SH-SY5Y (cell line): Measurements from ENCODE around the gene ELAVL3.

ENCODE experiments used
- GATA2 ChIP-seq: IDR thresholded peaks from 2 replicates; pipeline ENCODE4 v1.6.1; 2011; ENCODE audit warnings: mild to moderate bottlenecking, low read depth, low read length
- GATA3 ChIP-seq: IDR thresholded peaks from 2 replicates; pipeline ENCODE4 v1.6.1; 2011; ENCODE audit warnings: low read depth, mild to moderate bottlenecking, low read length, moderate library complexity

ELAVL3 gene

DNA sequence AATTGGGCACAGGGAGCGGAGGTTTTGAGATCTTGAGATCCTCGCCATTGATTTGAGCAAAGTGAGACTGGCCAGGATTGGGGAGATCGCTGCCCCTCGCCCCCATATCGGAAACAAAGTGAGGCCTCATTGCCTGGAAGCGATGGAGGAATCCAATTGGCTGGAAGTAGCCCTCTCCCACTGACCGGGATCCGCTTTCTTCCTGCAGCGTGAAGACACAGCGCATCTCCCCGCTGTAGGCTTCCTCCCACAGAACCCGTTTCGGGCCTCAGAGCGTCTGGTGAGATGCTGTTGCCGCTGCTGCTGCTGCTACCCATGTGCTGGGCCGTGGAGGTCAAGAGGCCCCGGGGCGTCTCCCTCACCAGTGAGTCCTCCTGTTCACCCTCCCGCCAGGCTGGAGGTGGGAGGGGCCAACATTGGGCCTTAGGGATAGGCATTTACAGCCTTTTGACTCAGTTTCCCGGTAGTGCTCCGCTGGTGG is 45.0 kb downstream of the ELAVL3 start:
- no peak for TF ChIP-seq GATA2
- no peak for TF ChIP-seq GATA3

DNA sequence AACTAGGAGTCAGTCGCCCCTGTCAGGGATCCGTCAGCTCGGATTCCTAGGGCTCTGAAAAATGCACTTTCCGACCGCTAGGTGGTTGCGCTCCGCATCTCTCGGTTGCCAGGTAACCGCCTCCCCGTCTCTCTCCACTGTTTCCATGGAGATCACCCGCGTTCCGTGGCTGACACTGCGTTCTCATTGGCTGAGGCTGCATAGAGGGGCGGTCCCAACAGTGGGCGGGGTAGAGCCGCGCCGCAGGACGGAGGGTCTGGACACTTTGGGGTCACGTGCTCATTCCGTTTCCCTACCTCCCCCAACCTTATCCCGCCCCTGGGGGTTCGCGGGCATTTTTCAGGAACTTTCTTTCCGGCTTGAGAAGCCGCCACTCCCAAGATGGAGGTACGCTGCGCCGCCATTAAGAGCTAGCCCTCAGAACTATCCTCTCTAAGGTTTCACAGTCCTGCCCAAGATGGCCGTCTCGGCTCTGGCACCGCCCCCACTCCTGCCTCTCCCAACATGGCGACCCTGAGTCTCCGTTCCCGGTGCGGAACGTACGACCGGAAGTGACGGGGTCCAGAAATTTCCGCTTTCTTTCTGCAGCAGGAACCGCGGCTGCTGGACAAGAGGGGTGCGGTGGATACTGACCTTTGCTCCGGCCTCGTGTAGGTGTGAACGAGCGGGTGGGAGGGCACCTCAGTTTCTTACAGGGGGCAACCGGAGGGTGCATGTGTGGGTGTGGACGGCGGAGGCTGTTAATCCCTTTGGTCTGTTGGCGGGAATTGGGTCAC is 45.6 kb downstream of the ELAVL3 start, which contains the start of the genes ODAD3 and PRKCSH:
Gene ODAD3, minus strand, starts transcription at position 65 of the 776 bp plus-strand sequence. CDS start 105 bp downstream, outside the sequence.
Gene PRKCSH, plus strand, starts transcription at position 579 of the 776 bp plus-strand sequence. CDS start 483 bp downstream, outside the sequence.
- TF ChIP-seq GATA2 (no peak), GATA3 (no peak)

DNA sequence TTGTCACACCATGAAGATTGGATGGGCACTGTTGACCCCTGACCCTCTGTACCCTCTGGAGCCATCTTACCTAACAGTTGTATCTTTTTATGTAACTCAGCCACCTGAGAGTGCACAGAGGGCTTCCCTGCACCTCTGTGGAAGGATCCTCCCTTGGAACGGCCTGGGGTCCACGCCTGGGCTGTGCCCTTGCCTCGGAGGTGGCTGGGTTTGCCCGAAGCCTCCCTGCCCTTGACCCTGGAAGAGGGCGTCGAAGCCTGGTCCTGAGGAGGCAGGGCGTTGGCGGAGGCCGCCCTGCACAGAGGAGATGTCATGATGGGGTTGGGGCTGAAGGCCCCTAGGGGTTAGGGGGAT is 46.2 kb downstream of the ELAVL3 start:
- TF ChIP-seq GATA3 (no peak), GATA2 (no peak)

DNA sequence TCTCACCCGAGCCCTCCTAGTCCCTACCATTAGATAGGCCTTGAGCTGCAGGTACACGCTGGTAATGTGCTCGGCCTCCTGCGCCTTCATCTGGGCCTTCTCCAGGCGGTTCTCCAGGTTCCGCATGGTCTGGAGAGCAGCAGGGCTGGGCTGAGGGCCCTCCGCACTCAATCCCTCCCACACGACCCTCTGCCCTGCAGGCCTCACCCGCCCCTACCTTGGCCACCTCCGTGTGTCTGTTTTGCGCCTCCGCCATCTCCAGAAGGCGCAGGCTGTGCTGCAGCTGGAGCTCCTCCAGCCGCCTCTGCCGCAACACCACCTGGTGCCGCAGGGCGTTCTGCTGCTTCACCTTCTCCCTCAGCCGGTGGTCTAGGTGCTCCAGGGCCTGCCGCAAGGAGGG is 54.2 kb downstream of the ELAVL3 start:
- TF ChIP-seq GATA2: no peak
- TF ChIP-seq GATA3: no peak

DNA sequence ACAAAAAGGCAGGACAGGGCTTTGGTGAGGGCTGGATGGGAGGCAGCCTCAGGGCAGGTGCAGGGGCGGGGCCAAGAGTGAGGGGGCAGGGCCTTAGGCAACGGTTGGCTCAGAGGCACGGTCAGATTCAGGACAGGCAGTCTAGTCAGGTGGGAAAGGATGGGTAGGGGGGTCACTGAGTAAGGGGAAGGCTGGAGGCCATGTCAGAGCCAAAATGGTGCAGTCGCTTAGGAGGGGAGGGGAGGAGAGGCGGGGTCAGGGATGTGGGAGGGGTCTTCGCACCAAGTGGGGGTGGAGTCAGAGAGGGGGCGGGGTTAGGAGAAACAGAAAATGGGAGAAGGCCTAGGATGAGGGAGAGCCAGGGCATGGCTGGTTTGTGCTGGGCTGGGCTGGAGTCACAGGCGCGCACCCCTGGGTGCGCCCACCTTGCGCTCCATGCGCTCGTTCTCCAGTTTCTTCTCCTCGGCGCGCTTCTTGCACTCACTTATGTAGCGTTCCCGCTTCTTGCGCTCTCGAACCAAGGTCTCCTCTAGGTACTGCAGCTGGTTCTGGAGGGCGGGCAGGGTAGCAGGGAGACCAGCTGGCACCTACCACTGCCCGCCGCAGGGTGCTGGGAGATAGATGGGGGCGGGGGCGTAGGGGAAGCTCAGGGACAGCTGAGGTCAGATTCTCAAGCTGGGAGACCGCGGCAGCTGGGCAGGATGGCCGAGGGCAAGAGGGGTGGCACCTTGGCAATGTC is 55.0 kb downstream of the ELAVL3 start:
- TF ChIP-seq GATA3 (no peak), GATA2 (no peak)

- no peak for TF ChIP-seq GATA2
- TF ChIP-seq GATA3: no peak
Observed at GRCh38 chr19:11423791-11424181, 57.1 kb downstream of the ELAVL3 start.

DNA sequence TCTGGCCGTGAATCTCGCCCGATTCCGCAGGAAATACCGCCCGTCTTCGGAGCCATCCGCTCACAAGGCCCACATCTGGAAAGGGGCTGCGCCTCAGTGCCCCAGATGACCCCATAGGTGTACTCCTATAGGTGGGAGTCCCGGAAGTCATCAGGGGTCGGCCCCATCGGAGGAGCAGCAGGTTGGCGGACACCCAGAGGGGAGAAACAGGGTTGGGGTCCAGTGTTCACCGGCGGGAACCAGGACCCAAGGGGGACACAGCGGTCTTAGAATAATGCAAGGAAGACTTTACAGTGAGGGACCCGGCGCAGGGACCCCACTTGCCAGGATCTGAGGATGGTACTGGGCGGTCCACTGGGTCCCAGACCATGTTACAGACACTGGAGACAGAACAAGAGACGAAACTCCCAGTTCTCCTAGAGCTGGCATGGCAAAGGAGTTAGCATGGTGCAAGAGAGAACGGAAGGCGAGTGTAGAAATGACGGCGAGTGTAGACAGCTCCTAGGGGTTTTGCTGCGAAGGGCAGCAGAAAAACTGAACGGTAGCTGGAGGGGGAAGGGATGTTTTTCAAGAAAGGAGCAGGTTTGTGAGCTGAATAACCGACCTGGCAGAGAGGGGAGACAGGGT is 57.6 kb downstream of the ELAVL3 start:
- TF ChIP-seq GATA2: no peak
- TF ChIP-seq GATA3: no peak

DNA sequence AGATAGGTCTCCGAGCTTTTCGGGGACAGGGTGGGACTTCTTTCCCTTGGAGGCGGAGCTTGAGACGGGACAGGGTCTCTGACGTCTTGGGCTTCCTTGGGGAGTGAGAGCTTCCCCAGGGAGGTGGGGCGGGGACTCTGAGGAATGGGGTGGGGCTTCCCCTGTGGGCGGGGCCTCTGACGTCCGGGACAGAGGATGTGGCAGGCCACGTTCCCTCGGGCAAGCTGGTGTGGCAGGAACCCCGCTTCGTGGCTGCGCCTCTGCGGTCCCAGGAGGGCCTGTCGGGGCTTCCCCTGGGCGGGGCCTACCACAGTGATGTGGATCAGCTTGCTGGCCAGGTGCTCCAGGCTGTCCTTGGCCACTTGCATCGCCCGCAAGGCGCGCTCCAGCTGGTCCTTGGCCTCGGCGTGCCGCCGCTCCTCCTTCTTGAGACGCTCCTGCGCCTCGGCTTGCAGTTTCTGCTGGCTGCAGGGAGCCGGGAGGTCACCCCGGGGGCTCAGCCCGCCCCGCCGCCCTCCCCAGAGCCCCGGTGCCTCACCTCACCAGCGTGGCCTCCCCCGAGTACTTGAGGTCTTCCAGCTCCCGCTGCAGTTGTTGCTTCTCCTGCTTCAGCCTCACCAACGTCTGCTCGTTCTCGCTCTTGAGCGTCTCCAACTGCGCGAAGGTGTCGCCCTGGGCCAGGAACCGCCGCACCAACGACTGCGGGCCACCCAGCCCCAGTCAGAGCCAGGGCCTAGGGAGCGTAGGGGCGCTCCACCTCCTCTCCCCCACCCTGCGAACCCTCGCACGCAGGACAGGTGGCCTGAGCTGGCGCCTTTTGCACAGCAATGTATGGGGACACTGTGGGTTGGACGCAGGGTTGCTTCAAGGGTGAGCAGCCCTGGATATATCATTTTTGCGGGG is 58.4 kb downstream of the ELAVL3 start:
- no peak for TF ChIP-seq GATA2
- no peak for TF ChIP-seq GATA3

DNA sequence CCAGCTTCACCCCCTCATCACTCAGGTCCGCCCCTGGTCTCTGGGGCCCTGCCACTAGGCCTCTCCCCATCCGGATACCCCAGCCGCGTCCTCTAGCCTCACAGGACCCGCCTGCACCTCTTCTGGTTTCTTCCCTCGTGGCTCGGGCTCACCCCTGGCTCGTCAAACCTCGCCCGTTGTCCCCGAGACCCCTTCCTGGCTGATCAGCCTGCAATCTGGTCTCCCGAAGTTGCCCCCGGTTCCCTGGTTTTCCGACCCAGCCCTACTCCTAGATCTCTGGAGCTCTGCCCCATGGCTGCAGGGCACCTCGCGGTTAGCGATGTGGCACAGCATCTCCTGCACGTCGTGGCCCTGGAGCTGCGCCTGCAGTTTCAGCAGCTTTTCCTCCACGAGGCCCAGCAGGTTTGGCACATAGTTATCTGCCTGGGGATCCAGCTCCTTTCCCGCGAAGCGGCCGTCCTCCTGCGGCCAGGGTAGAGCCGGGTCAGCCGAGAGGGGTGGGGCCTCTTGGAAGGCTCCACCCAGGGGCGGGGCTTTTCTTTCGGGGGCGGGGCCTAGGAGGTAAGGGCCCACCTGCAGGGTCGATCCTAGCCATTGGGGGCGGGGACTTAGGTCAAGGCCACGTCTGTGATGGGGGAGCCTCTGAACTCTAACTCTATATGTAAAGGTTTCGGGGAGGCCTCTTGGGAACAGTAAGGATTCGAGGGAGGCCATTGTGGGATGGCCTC is 59.3 kb downstream of the ELAVL3 start:
- TF ChIP-seq GATA3 (no peak), GATA2 (no peak)

GRCh38 chr19:11420429-11421370 is 60.1 kb downstream of the ELAVL3 start:
- TF ChIP-seq GATA3 (no peak), GATA2 (no peak)

DNA sequence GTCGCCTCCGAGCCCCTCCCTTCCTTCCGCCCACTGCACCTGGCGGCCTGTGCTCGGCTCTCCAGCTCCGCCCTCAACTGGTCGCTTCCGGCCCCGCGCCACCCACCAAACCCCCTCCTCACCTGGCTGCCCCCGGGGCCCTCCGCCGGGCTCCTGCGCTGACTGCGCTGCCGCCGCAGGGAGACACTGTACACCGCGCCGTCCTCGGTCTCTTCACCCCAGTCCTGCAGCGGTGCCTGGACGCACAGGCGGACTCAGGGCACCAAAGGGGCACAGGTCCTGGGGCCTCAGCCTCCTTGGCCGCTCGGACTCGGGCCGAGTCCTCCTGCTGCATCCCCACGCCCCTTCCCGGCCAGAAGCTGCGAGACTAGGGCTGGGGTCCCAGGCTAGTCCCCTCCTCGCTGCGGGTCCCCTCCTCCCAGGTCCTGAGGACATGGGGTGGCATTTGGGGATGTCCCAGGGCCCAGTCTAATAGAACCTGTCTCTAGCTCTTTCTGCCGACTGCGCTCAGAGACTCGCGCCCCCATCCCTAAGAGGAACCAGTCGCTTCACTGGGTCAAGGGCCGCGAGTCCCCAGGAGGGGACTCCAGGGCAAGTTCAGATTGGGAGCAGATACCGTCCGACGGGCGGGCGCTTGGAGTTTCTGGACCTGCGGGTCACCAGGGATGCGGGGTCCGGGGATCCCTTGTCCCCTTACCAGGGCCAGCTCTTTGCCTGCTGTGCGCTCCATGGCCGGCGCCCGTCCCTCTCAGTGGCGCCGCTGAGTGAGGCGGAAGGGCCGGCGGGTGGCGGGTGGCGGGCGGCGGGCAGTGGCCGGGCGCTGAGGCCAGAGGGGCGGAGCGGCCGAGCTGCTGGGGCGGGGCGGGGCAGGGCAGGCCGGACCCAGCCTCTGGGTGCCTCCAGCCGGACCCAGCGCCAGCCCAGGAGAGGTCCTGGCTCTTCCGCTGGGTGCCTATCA is 62.0 kb downstream of the ELAVL3 start, which contains the start of gene RGL3:
Gene RGL3, minus strand, starts transcription at position 766 of the 958 bp plus-strand sequence. Its CDS starts 36 bp downstream, at position 730.
- no peak for TF ChIP-seq GATA3
- TF ChIP-seq GATA2: no peak
